ENCODE results near the gene EIF4H. TPM values are rescaled to one million over a fixed set of nuclear protein-coding genes. Genes with fewer than 3 reads are reported as not detected.

Gene EIF4H
- total and polyA plus RNA-seq, 2 of the 8 experiments (the other 6 are each of a cell fraction or from before 2014, with no cell fraction given) = 323 to 382 TPM

DNA sequence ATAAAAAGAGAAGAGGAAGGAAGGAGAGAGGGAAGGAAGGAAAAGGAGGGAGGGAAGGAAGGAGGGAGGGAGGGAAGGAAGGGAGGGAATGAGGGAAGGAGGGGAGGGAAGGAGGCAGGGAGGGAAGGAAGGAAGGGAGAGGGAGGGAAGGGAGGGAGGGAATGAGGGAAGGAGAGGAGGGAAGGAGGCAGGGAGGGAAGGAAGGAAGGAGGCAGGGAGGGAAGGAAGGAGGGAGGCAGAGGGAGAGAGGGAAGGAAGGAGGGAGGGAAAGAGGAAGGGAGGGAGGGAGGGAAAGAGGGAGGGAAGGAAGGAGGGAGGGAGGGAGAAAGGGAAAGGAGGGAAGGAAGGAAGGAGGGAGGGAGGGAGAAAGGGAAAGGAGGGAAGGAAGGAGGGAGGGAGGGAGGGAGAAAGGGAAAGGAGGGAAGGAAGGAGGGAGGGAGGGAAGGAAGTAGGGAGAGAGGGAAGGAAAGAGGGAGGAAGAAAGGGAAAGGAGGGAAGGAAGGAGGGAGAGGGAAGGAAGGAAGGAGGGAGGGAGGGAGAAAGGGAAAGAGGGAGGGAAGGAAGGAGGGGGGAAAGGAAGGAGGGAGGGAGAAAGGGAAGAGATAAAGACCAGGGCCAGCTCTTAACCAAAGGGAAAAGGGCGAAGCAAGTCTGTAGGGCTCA, 29.9 kb downstream of the EIF4H start:
- peak overlapping the region; percentile 96; the same call in 1 of the 2 replicates for H2AK5ac ChIP-seq (ENCODE audit: low read depth, low read length)
- no peaks in the 10 kb centered on the region for H3K79me1 ChIP-seq (ENCODE audit: low read depth, low read length)
- H3K4me1 ChIP-seq (replicated peaks in 1 of 4; ENCODE audit: control insufficient read depth in 3 of 4, insufficient read depth in 4 of 4, low read length in 3 of 4) = 0 out of 7 replicates have a peak, but pooled peaks cover 0 to 2% (median 0%) of the 10 kb centered on the region in 4 experiments
- WGBS, 2 experiments (ENCODE audit: extremely low coverage in 1 of 2, insufficient coverage in 1 of 2, insufficient read length in 1 of 2, insufficient replicate concordance in 2 of 2, low coverage in 1 of 2, low lambda C conversion rate in 2 of 2, missing lambda C conversion rate in 1 of 2) = no CpG with 5 or more reads among the region's 1 CpG
- H3K79me2 ChIP-seq (ENCODE audit: control insufficient read depth in 1 of 2, insufficient read depth in 2 of 2, low read length in 2 of 2) = no peaks in the 10 kb centered on the region
- H2BK20ac ChIP-seq (ENCODE audit: low read length) = no peak overlapping the region
- H3K23me2 ChIP-seq (ENCODE audit: low read depth, low read length) = no peaks in the 10 kb centered on the region; the same call in 1 of the 2 replicates
- H2BK5ac ChIP-seq (ENCODE audit: low read depth, low read length) = peak overlapping the region; percentile 44; the same call in 1 of the 2 replicates
- POLR2A ChIA-PET (ENCODE audit: partially characterized antibody) = interaction anchor here (0.7 to 1.2 kb wide), 3 partner anchors 10 to 209 kb away, joined by 3 to 4 read pairs (median 4); no protein-coding TSS in a partner anchor
- no peaks in the 10 kb centered on the region for H3K9me3 ChIP-seq (ENCODE audit: insufficient read depth in 2 of 2, low read depth in 1 of 2, low read length in 1 of 2)
- H3K27me3 ChIP-seq (replicated peaks in 1 of 4; ENCODE audit: control insufficient read depth in 3 of 4, extremely low read depth in 1 of 4, insufficient read depth in 3 of 4, low read length in 3 of 4) = no peaks in the 10 kb centered on the region
- TF ChIP-seq, protein P1, sequence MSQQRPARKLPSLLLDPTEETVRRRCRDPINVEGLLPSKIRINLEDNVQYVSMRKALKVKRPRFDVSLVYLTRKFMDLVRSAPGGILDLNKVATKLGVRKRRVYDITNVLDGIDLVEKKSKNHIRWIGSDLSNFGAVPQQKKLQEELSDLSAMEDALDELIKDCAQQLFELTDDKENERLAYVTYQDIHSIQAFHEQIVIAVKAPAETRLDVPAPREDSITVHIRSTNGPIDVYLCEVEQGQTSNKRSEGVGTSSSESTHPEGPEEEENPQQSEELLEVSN (IDR thresholded peaks at IDR 0.05) = no peak
- TF ChIP-seq CTBP2 (IDR thresholded peaks at IDR 0.05; ENCODE audit: borderline replicate concordance, insufficient read depth, insufficient read length, low read length) (no peak), ASH2L (IDR thresholded peaks at IDR 0.05; ENCODE audit: low read length) (no peak), RNF2 (IDR thresholded peaks at IDR 0.05; ENCODE audit: borderline replicate concordance, low read depth, low read length, missing control alignments, poor library complexity, severe bottlenecking) (no peak)
- H4K20me1 ChIP-seq (replicated peaks in 1 of 2; ENCODE audit: control insufficient read depth in 1 of 2, insufficient read depth in 2 of 2, low read length in 2 of 2) = no peaks in the 10 kb centered on the region
- no peak overlapping the region for H3K56ac ChIP-seq (replicated peaks; ENCODE audit: insufficient read length, low read depth, low read length)
- H4K5ac ChIP-seq (ENCODE audit: insufficient read length, low read depth, low read length) = no peak overlapping the region
- 0 out of 2 replicates have a peak overlapping the region, but pooled peaks have one; percentile 23 for H2BK12ac ChIP-seq (ENCODE audit: low read depth, low read length)
- H3K4ac ChIP-seq (replicated peaks; ENCODE audit: insufficient read length, low read depth, low read length) = no peak overlapping the region
- no peak overlapping the region for H3K23ac ChIP-seq (ENCODE audit: insufficient read length)
- no peak overlapping the region for H2BK120ac ChIP-seq (replicated peaks; ENCODE audit: low read depth, low read length)
- H2BK15ac ChIP-seq (ENCODE audit: low read length) = no peak overlapping the region
- no peak overlapping the region for H4K8ac ChIP-seq (ENCODE audit: extremely low read depth, insufficient read depth, low read length)
- no peak overlapping the region for H3K4me2 ChIP-seq (ENCODE audit: insufficient read depth in 1 of 2, low read depth in 2 of 2, low read length in 2 of 2)
- H3K9ac ChIP-seq (replicated peaks in 1 of 4; ENCODE audit: extremely low read depth in 1 of 4, low read depth in 3 of 4, low read length in 3 of 4) = no peak overlapping the region
- DNase-seq (ENCODE audit: low read depth in 1 of 2, low spot score in 2 of 2) = no peak
- H3K4me3 ChIP-seq (ENCODE audit: extremely low read depth in 1 of 4, insufficient read depth in 2 of 4, low read depth in 3 of 4, low read length in 4 of 4) = no peak overlapping the region
- no peak overlapping the region for H3K14ac ChIP-seq (ENCODE audit: insufficient read length)
- no peak overlapping the region for H2AFZ ChIP-seq (ENCODE audit: low read length)
- no peak overlapping the region for H3K18ac ChIP-seq (ENCODE audit: extremely low read depth, low read length)
- no peaks in the 10 kb centered on the region for H3K36me3 ChIP-seq (ENCODE audit: control insufficient read depth in 2 of 4, insufficient read depth in 4 of 4, low read length in 3 of 4)
- H4K91ac ChIP-seq (replicated peaks; ENCODE audit: insufficient read length, low read length) = no peak overlapping the region
- H3K27ac ChIP-seq (ENCODE audit: low read depth, low read length) = no peak overlapping the region
- no peak for FAIRE-seq
- CTCF ChIA-PET (ENCODE audit: partially characterized antibody) = interaction anchor here (0.7 to 11.6 kb wide), 17 partner anchors 15 to 203 kb away, joined by 3 to 132 read pairs (median 4); no protein-coding TSS in a partner anchor

All from H1 (cell line).